Thyroid gland (tissue), 4 donors: ENCODE data around the gene SLC52A3. TPM values are rescaled to one million over a fixed set of nuclear protein-coding genes. Genes with fewer than 3 reads are reported as not detected.

Source experiments
- DNase-seq, 2 donors: peaks; one replicate each; pipeline ENCODE4 v3.0.0-alpha.2; 2019
- H3K27ac ChIP-seq, 3 donors: fragments of 200-600 bp; sonication (generic); 1 replicate in 2 of 3; 2 replicates in 1 of 3; pipeline ENCODE4 v1.5.1; 2016 to 2019; ENCODE audit warnings: mild to moderate bottlenecking in 1 of 3, moderate library complexity in 1 of 3
- H3K27me3 ChIP-seq: fragments of 200-600 bp; sonication (generic); one replicate; pipeline ENCODE4 v1.5.1; 2019
- H3K36me3 ChIP-seq, 2 donors: fragments of 200-600 bp; sonication (generic); one replicate each; pipeline ENCODE4 v1.5.1; 2016 to 2019
- H3K4me1 ChIP-seq, 2 donors: fragments of 200-600 bp; sonication (generic); one replicate each; pipeline ENCODE4 v1.5.1; 2017 to 2019
- H3K4me3 ChIP-seq, 3 donors: fragments of 200-600 bp; sonication (generic); replicated peaks in 1 of 3; 1 replicate in 2 of 3; 2 replicates in 1 of 3; pipeline ENCODE4 v1.5.1; 2016; ENCODE audit warnings: mild to moderate bottlenecking in 1 of 3
- H3K9me3 ChIP-seq: fragments of 200-600 bp; sonication (generic); one replicate; pipeline ENCODE4 v1.5.1; 2017
- CTCF ChIP-seq, 6 experiments: fragments of 200-600 bp in 3 of 6; fragments of 450-650 bp in 3 of 6; sonication (generic) in 3 of 6; IDR thresholded peaks; one replicate each; pipeline ENCODE4 v1.5.1; 2016 to 2019; ENCODE audit warnings: antibody characterized with exemption in 6 of 6, mild to moderate bottlenecking in 2 of 6, inconsistent platforms in 1 of 6, moderate library complexity in 1 of 6
- POLR2A ChIP-seq, 2 donors: fragments of 450-650 bp; IDR thresholded peaks; one replicate each; pipeline ENCODE4 v1.6.1; 2017; ENCODE audit warnings: antibody characterized with exemption in 2 of 2, mild to moderate bottlenecking in 2 of 2, moderate library complexity in 1 of 2
- WGBS, 2 donors: methylation state at CpG; one replicate each; pipeline ENCODE4 v1.1.5; 2017; 5-methylcytosine and 5-hydroxymethylcytosine counted together
- intact Hi-C: fragments of 100-400 bp; cut with DNase I; formaldehyde crosslinking; loops from one replicate; pipeline ENCODE4 v1.15.1; 2023
- total RNA-seq, 4 donors: library from RNA; depleted of rRNA; stranded (reverse); fragments of >200 nt; gene quantifications; one replicate each; pipeline ENCODE4 v1.2.3, GENCODE V29; 2016

The SLC52A3 gene
- total RNA-seq, 4 donors from 2014 or later = 0.24 to 2.0 (median 0.63) TPM

DNA sequence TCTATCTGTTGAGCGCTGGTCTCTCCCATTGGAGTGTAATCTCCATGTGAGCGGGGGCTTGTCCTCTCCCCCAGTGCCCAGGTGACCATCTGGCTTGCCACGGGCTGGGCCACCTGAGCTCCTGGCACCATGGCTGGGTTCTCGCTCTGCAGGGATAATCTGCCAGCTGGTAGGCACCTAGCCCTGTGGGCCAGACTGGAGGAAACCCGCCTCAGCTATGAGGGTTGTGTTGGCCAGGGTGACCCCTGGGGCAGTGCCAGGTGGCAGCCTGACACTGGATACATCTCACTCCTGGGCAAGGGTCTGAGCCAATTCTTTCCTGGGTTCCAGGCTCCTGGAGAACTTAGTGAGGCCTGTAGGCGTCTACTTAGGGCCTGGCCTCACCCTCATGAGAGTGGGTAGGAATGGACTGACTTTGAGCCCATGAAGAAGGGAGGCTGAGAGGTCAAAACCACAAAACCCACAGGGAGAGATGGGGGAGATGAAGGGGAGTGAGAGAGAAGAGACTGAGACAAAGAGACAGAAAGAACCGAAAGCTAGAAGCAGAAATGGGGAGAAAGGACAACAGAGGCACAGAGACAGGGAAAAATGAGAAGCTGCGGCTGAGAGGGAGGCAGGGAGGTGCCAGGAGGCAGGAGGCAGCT is 5.8 kb upstream of the SLC52A3 start:
- Histone ChIP-seq H3K9me3 (no peaks in the 10 kb centered on the region), H3K4me1 (no peaks in the 10 kb centered on the region), H3K27me3 (no peaks in the 10 kb centered on the region), H3K27ac (no peak overlapping the region), H3K4me3 (no peak overlapping the region), H3K36me3 (no peaks in the 10 kb centered on the region)
- DNase-seq = no peak
- intact Hi-C loops = no loop called here
- TF ChIP-seq POLR2A (IDR thresholded peaks at IDR 0.05) (no peak), CTCF (IDR thresholded peaks at IDR 0.05) (no peak)
- 81 to 88% methylated on average over 4 to 6 of the region's 8 CpGs for whole genome bisulfite sequencing, 2 donors

- WGBS, 2 donors = 77 to 79% methylated on average over 9 of the region's 9 CpGs
- intact Hi-C loops = no loop called here
- H3K4me1 ChIP-seq = no peaks in the 10 kb centered on the region
- no peak overlapping the region for H3K4me3 ChIP-seq
- TF ChIP-seq CTCF (IDR thresholded peaks at IDR 0.05) (no peak), POLR2A (IDR thresholded peaks at IDR 0.05) (no peak)
- DNase-seq = no peak
- no peaks in the 10 kb centered on the region for H3K9me3 ChIP-seq
- no peak overlapping the region for H3K27ac ChIP-seq
- no peaks in the 10 kb centered on the region for H3K27me3 ChIP-seq
- no peaks in the 10 kb centered on the region for H3K36me3 ChIP-seq
Measured at GRCh38 chr20:772806-773205, 4.5 kb upstream of the SLC52A3 start.

DNA sequence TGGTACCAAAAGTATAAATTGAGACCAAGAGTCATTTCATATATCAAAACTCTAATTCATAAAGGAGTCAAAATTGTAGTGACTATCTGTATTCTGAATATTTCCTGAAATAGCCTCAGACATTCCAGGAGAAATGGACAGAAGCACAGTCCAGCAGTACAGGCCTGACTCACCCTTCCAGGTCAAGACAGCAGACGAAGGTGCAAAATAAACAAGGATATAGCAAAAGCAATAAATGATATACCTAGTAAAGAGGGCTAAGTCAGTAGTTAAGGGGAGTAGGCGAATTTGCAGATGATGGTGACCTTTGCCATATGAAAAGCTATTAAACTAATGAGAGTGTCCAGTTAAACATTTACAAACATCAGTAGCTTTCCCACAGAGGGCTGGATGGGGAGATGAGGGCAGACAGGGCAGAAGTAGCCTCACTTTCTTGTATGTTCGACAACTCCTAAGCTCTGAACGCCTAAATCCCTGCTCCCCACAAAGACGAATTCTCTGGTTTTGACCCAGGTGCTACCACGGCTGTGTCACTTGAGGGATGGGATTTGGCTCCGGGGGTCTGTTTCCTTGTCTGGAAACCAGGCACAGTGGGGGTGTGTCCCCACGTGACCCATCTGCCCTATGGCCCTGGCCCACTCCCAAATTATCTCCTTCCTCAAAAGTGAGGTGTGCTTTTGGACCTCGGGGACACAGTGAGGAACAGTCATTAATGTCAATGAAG is 3.6 kb upstream of the SLC52A3 start:
- no peak overlapping the region for H3K27ac ChIP-seq
- no peaks in the 10 kb centered on the region for H3K27me3 ChIP-seq
- TF ChIP-seq POLR2A (IDR thresholded peaks at IDR 0.05) = no peak
- no peak for TF ChIP-seq CTCF (IDR thresholded peaks at IDR 0.05)
- H3K4me3 ChIP-seq = no peak overlapping the region
- no peaks in the 10 kb centered on the region for H3K4me1 ChIP-seq
- no peaks in the 10 kb centered on the region for H3K36me3 ChIP-seq
- intact Hi-C loops = no loop called here
- DNase-seq = no peak
- no peaks in the 10 kb centered on the region for H3K9me3 ChIP-seq
- 80% methylated on average over 9 of the region's 9 CpGs for WGBS, 2 donors

DNA sequence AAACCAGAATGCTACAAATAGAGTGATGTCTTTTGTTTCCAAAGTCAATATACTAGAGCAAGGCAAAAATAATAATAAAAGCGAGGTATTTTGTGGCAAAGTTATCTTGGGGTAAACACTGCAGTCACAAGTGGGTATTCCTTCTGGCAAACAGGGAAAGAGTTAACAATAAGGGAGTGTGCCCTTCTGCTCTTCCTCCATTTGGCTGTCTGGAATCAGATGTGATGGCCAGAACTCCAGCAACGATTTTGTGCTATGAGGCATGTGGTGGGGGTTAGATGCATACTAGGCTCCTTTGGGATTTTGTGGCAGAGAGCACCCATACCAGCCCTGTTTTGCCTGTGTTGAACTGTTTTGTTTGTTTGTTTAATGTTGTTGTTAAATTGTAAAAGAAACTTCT is 2.4 kb upstream of the SLC52A3 start:
- intact Hi-C loops = no loop called here
- Histone ChIP-seq H3K27ac (no peak overlapping the region), H3K4me1 (no peaks in the 10 kb centered on the region), H3K36me3 (no peaks in the 10 kb centered on the region), H3K27me3 (no peaks in the 10 kb centered on the region), H3K9me3 (no peaks in the 10 kb centered on the region), H3K4me3 (no peak overlapping the region)
- TF ChIP-seq POLR2A (IDR thresholded peaks at IDR 0.05) (no peak), CTCF (IDR thresholded peaks at IDR 0.05) (no peak)
- WGBS, 2 donors = 86 to 89% methylated on average over 2 of the region's 2 CpGs
- DNase-seq = no peak

DNA sequence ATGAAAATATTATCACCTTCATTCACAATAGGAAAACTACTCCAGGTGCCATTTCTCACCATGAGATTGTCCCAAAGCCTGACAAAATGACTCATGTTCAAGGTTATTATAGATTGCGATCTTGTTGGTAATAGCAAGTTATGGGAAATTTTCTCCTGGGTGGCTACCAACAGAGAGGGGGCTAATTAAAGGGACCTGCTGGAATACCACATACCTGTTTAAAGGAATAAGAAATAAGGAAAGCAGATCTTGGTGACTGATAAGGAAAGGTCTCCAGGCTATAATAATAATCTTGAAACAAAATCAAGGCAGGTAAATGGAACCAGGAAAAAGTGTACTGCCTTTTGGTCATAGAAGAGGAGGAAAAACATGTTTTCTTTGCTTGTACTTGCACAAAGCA is 1.4 kb downstream of the SLC52A3 start:
- no peak for DNase-seq
- no peak overlapping the region for H3K27ac ChIP-seq
- TF ChIP-seq POLR2A (IDR thresholded peaks at IDR 0.05) (no peak), CTCF (IDR thresholded peaks at IDR 0.05) (no peak)
- no peaks in the 10 kb centered on the region for H3K4me1 ChIP-seq
- no peak overlapping the region for H3K4me3 ChIP-seq
- H3K36me3 ChIP-seq = no peaks in the 10 kb centered on the region
- WGBS, 2 donors = 54 to 61% methylated on average over 1 of the region's 1 CpG
- intact Hi-C loops = no loop called here
- no peaks in the 10 kb centered on the region for H3K9me3 ChIP-seq
- H3K27me3 ChIP-seq = no peaks in the 10 kb centered on the region
